Measurements from ENCODE around the gene MYO18B. TPM values are rescaled to one million over a fixed set of nuclear protein-coding genes. Genes with fewer than 3 reads are reported as not detected.

MYO18B gene
- polyA plus RNA-seq, 1 donor (not counting 4 experiments of a cell fraction or from before 2014, with no cell fraction given) = not detected

GRCh38 chr22:26054841-26055605 lies 313.0 kb downstream of the MYO18B start:
- dilution Hi-C loops (cut with MboI; ENCODE audit: extremely low pct_ligation_motif_present, low sequenced_read_pairs) = no loop called here
- no peak overlapping the region for H3K4me2 ChIP-seq (ENCODE audit: control insufficient read depth, extremely low read depth, insufficient read depth, low read depth, low read length)

GRCh38 chr22:26055693-26056092 lies 313.7 kb downstream of the MYO18B start:
- Histone ChIP-seq H3K79me2 (ENCODE audit: control insufficient read depth, insufficient read depth, low read length) (no peaks in the 10 kb centered on the region), H2AFZ (ENCODE audit: control insufficient read depth, low read length) (no peak overlapping the region), H3K27ac (ENCODE audit: control insufficient read depth, insufficient read depth, low read length) (no peak overlapping the region), H3K36me3 (ENCODE audit: control insufficient read depth in 2 of 2, extremely low read depth in 1 of 2, insufficient read depth in 2 of 2, low read length in 2 of 2) (no peaks in the 10 kb centered on the region), H3K27me3 (ENCODE audit: control insufficient read depth, extremely low read depth, insufficient read depth, low read length) (no peaks in the 10 kb centered on the region), H3K9me3 (ENCODE audit: control insufficient read depth, low read depth, low read length) (no peaks in the 10 kb centered on the region), H3K9me1 (ENCODE audit: control insufficient read depth, extremely low read depth, insufficient read depth, low read length) (no peaks in the 10 kb centered on the region), H3K4me2 (ENCODE audit: control insufficient read depth, extremely low read depth, insufficient read depth, low read depth, low read length) (no peak overlapping the region), H3K4me1 (ENCODE audit: control insufficient read depth, extremely low read depth, insufficient read depth, low read length) (no peaks in the 10 kb centered on the region), H3K9ac (ENCODE audit: control insufficient read depth, extremely low read depth, insufficient read depth, low read length) (no peak overlapping the region), H4K20me1 (ENCODE audit: control insufficient read depth, extremely low read depth, insufficient read depth, low read length) (no peaks in the 10 kb centered on the region), H3K4me3 (ENCODE audit: control insufficient read depth in 2 of 3, extremely low read depth in 1 of 3, insufficient read depth in 2 of 3, low read depth in 1 of 3, low read length in 3 of 3) (no peak overlapping the region)
- no peak for DNase-seq (ENCODE audit: low read depth, low spot score)
- FAIRE-seq = no peak
- dilution Hi-C loops (cut with MboI; ENCODE audit: extremely low pct_ligation_motif_present, low sequenced_read_pairs) = no loop called here
- TF ChIP-seq CTCF (optimal IDR thresholded peaks at IDR 0.05 in 1 of 3, IDR thresholded peaks at IDR 0.05 in 1 of 3, conservative IDR thresholded peaks at IDR 0.05 in 1 of 3; ENCODE audit: extremely low read depth in 1 of 3, insufficient read depth in 2 of 3, low read length in 3 of 3) (no peak), EZH2 (IDR thresholded peaks at IDR 0.05; ENCODE audit: low read length) (no peak)

More at GRCh38 chr22:26054841-26055605, 313.0 kb downstream of the MYO18B start:
- H3K27ac ChIP-seq (ENCODE audit: control insufficient read depth, insufficient read depth, low read length) = no peak overlapping the region
- H3K9me1 ChIP-seq (ENCODE audit: control insufficient read depth, extremely low read depth, insufficient read depth, low read length) = no peaks in the 10 kb centered on the region
- no peaks in the 10 kb centered on the region for H3K9me3 ChIP-seq (ENCODE audit: control insufficient read depth, low read depth, low read length)
- H4K20me1 ChIP-seq (ENCODE audit: control insufficient read depth, extremely low read depth, insufficient read depth, low read length) = no peaks in the 10 kb centered on the region
- FAIRE-seq (no peak), DNase-seq (ENCODE audit: low read depth, low spot score) (no peak)
- TF ChIP-seq EZH2 (IDR thresholded peaks at IDR 0.05; ENCODE audit: low read length) = no peak
- TF ChIP-seq CTCF (optimal IDR thresholded peaks at IDR 0.05 in 1 of 3, IDR thresholded peaks at IDR 0.05 in 1 of 3, conservative IDR thresholded peaks at IDR 0.05 in 1 of 3; ENCODE audit: extremely low read depth in 1 of 3, insufficient read depth in 2 of 3, low read length in 3 of 3) = no peak
- no peaks in the 10 kb centered on the region for H3K79me2 ChIP-seq (ENCODE audit: control insufficient read depth, insufficient read depth, low read length)
- no peak overlapping the region for H2AFZ ChIP-seq (ENCODE audit: control insufficient read depth, low read length)
- no peak overlapping the region for H3K9ac ChIP-seq (ENCODE audit: control insufficient read depth, extremely low read depth, insufficient read depth, low read length)
- H3K36me3 ChIP-seq (ENCODE audit: control insufficient read depth in 2 of 2, extremely low read depth in 1 of 2, insufficient read depth in 2 of 2, low read length in 2 of 2) = no peaks in the 10 kb centered on the region
- H3K27me3 ChIP-seq (ENCODE audit: control insufficient read depth, extremely low read depth, insufficient read depth, low read length) = no peaks in the 10 kb centered on the region
- no peak overlapping the region for H3K4me3 ChIP-seq (ENCODE audit: control insufficient read depth in 2 of 3, extremely low read depth in 1 of 3, insufficient read depth in 2 of 3, low read depth in 1 of 3, low read length in 3 of 3)
- H3K4me1 ChIP-seq (ENCODE audit: control insufficient read depth, extremely low read depth, insufficient read depth, low read length) = no peaks in the 10 kb centered on the region

Data from keratinocyte (primary cell).